Lower leg skin (tissue), 3 donors: Measurements from ENCODE around the gene TBX15.

Source experiments
- POLR2A ChIP-seq, 2 donors: fragments of 450-650 bp; IDR thresholded peaks; one replicate each; pipeline ENCODE4 v1.6.1; 2016 to 2017; ENCODE audit warnings: antibody characterized with exemption in 2 of 2, mild to moderate bottlenecking in 1 of 2, moderate library complexity in 1 of 2
- TF ChIP-seq, protein P1 (sequence below), 3 donors: fragments of 450-650 bp; IDR thresholded peaks; one replicate each; pipeline ENCODE4 v1.5.1; 2016; ENCODE audit warnings: antibody characterized with exemption in 3 of 3, mild to moderate bottlenecking in 3 of 3, moderate library complexity in 2 of 3

GRCh38 chr1:118846443-118846842 lies 141.7 kb downstream of the TBX15 start:
- no peak for TF ChIP-seq POLR2A (IDR thresholded peaks at IDR 0.05)
- TF ChIP-seq, protein P1, sequence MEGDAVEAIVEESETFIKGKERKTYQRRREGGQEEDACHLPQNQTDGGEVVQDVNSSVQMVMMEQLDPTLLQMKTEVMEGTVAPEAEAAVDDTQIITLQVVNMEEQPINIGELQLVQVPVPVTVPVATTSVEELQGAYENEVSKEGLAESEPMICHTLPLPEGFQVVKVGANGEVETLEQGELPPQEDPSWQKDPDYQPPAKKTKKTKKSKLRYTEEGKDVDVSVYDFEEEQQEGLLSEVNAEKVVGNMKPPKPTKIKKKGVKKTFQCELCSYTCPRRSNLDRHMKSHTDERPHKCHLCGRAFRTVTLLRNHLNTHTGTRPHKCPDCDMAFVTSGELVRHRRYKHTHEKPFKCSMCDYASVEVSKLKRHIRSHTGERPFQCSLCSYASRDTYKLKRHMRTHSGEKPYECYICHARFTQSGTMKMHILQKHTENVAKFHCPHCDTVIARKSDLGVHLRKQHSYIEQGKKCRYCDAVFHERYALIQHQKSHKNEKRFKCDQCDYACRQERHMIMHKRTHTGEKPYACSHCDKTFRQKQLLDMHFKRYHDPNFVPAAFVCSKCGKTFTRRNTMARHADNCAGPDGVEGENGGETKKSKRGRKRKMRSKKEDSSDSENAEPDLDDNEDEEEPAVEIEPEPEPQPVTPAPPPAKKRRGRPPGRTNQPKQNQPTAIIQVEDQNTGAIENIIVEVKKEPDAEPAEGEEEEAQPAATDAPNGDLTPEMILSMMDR (IDR thresholded peaks at IDR 0.05): no peak
